Measurements from ENCODE around the gene DOK4.

GRCh38 chr16:57432989-57433388 lies 53.3 kb downstream of the DOK4 start:
- TF ChIP-seq CTCF (IDR thresholded peaks at IDR 0.05; ENCODE audit: insufficient read depth, low read depth, low read length) (no peak), EZH2 (IDR thresholded peaks at IDR 0.05; ENCODE audit: insufficient read depth, low read length) (no peak)
